H1 (cell line): Measurements from ENCODE around the gene GPR39. TPM values are rescaled to one million over a fixed set of nuclear protein-coding genes. Genes with fewer than 3 reads are reported as not detected.

ENCODE experiments used
- CTCF ChIA-PET: fragments of 300-600 bp; sonication (Branson Sonifier 250); formaldehyde crosslinking; loops from one replicate; lab custom pipeline; 2021; ENCODE audit not compliant: partially characterized antibody; lab: Charles Lee
- POLR2A ChIA-PET: fragments of 300-600 bp; sonication (Branson Sonifier 250); formaldehyde crosslinking; loops from one replicate; lab custom pipeline; 2021; ENCODE audit warnings: inconsistent platforms; ENCODE audit not compliant: partially characterized antibody; lab: Charles Lee
- DNase-seq, 2 experiments: peaks; one replicate each; pipeline versions ENCODE4 v3.0.0 to v3.0.0-alpha.2; 2010 to 2022; ENCODE audit warnings: low spot score in 2 of 2, low read depth in 1 of 2, mixed read lengths in 1 of 2
- FAIRE-seq: peaks from 2 replicates; lab custom pipeline; 2011; peaks lifted over from hg19 to GRCh38; lab: Jason Lieb, UNC
- H2AFZ ChIP-seq: 2 replicates; pipeline ENCODE4 v1.8.1; 2012; ENCODE audit warnings: low read length, inconsistent platforms
- H2AK5ac ChIP-seq: 2 replicates; pipeline ENCODE4 v1.6.1; 2013; ENCODE audit warnings: low read depth, low read length
- H2BK120ac ChIP-seq: replicated peaks from 2 replicates; pipeline ENCODE3; 2013; ENCODE audit warnings: low read depth, low read length, inconsistent platforms
- H2BK12ac ChIP-seq: 2 replicates; pipeline ENCODE4 v1.6.1; 2013; ENCODE audit warnings: low read depth, low read length
- H2BK15ac ChIP-seq: 2 replicates; pipeline ENCODE4 v1.6.1; 2013; ENCODE audit warnings: low read length
- H2BK20ac ChIP-seq: 2 replicates; pipeline ENCODE4 v1.6.1; 2013; ENCODE audit warnings: low read length
- H2BK5ac ChIP-seq: 2 replicates; pipeline ENCODE4 v1.6.1; 2013; ENCODE audit warnings: low read depth, low read length
- H3K14ac ChIP-seq: 2 replicates; pipeline ENCODE4 v1.6.1; 2013; ENCODE audit warnings: inconsistent platforms; ENCODE audit not compliant: insufficient read length
- H3K18ac ChIP-seq: 2 replicates; pipeline ENCODE4 v1.6.1; 2013; ENCODE audit warnings: low read length; ENCODE audit errors: extremely low read depth
- H3K23ac ChIP-seq: 2 replicates; pipeline ENCODE4 v1.6.1; 2013; ENCODE audit warnings: inconsistent platforms; ENCODE audit not compliant: insufficient read length
- H3K23me2 ChIP-seq: 2 replicates; pipeline ENCODE4 v1.6.1; 2013; ENCODE audit warnings: low read depth, low read length
- H3K27ac ChIP-seq: 2 replicates; pipeline ENCODE4 v1.6.1; 2011; ENCODE audit warnings: low read depth, low read length, inconsistent platforms
- H3K27me3 ChIP-seq, 4 experiments: replicated peaks in 1 of 4; 1 replicate in 1 of 4; 2 replicates in 3 of 4; pipeline versions ENCODE4 v1.6.1 to v1.8.1; 2011 to 2013; ENCODE audit warnings: low read length in 3 of 4, mild to moderate bottlenecking in 3 of 4, inconsistent platforms in 2 of 4, mixed read lengths in 2 of 4, moderate library complexity in 1 of 4; ENCODE audit not compliant: control insufficient read depth in 3 of 4, insufficient read depth in 3 of 4; ENCODE audit errors: extremely low read depth in 1 of 4
- H3K36me3 ChIP-seq, 4 experiments: 2 replicates each; pipeline versions ENCODE4 v1.6.1 to v1.8.1; 2011 to 2013; ENCODE audit warnings: mild to moderate bottlenecking in 4 of 4, low read length in 3 of 4, moderate library complexity in 2 of 4, control low read depth in 1 of 4, inconsistent platforms in 1 of 4; ENCODE audit not compliant: insufficient read depth in 4 of 4, control insufficient read depth in 2 of 4
- H3K4ac ChIP-seq: replicated peaks from 2 replicates; pipeline ENCODE3; 2013; ENCODE audit warnings: low read length, low read depth, mixed read lengths, inconsistent platforms; ENCODE audit not compliant: insufficient read length
- H3K4me1 ChIP-seq, 4 experiments: replicated peaks in 1 of 4; 1 replicate in 1 of 4; 2 replicates in 3 of 4; pipeline versions ENCODE4 v1.6.1 to v1.8.1; 2011 to 2013; ENCODE audit warnings: low read length in 3 of 4, inconsistent platforms in 2 of 4, mixed read lengths in 1 of 4; ENCODE audit not compliant: insufficient read depth in 4 of 4, control insufficient read depth in 3 of 4
- H3K4me2 ChIP-seq, 2 experiments: 2 replicates each; pipeline versions ENCODE4 v1.6.1 to v1.8.1; 2011 to 2013; ENCODE audit warnings: low read depth in 2 of 2, low read length in 2 of 2, control low read depth in 1 of 2, inconsistent platforms in 1 of 2, mild to moderate bottlenecking in 1 of 2; ENCODE audit not compliant: insufficient read depth in 1 of 2
- H3K4me3 ChIP-seq, 4 experiments: fragments of 200-600, 300-600 bp in 1 of 4; sonication (generic), shearing (Covaris generic), sonication (Bioruptor Twin) in 1 of 4; 2 replicates each; pipeline versions ENCODE4 v1.5.1 to v1.8.1; 2011 to 2016; ENCODE audit warnings: low read length in 4 of 4, low read depth in 3 of 4, control low read depth in 2 of 4, inconsistent platforms in 2 of 4, mild to moderate bottlenecking in 2 of 4, mixed read lengths in 1 of 4, moderate library complexity in 1 of 4; ENCODE audit not compliant: insufficient read depth in 2 of 4; ENCODE audit errors: extremely low read depth in 1 of 4
- H3K56ac ChIP-seq: replicated peaks from 2 replicates; pipeline ENCODE3; 2013; ENCODE audit warnings: low read depth, mild to moderate bottlenecking, mixed read lengths, low read length, inconsistent platforms; ENCODE audit not compliant: insufficient read length
- H3K79me1 ChIP-seq: 2 replicates; pipeline ENCODE4 v1.6.1; 2013; ENCODE audit warnings: low read depth, low read length, control low read depth
- H3K79me2 ChIP-seq, 2 experiments: 2 replicates each; pipeline versions ENCODE4 v1.6.1 to v1.8.1; 2012 to 2013; ENCODE audit warnings: low read length in 2 of 2, mild to moderate bottlenecking in 2 of 2, inconsistent platforms in 1 of 2; ENCODE audit not compliant: insufficient read depth in 2 of 2, control insufficient read depth in 1 of 2
- H3K9ac ChIP-seq, 4 experiments: replicated peaks in 1 of 4; 1 replicate in 1 of 4; 2 replicates in 3 of 4; pipeline versions ENCODE4 v1.6.1 to v1.8.1; 2011 to 2013; ENCODE audit warnings: low read depth in 3 of 4, low read length in 3 of 4, control low read depth in 2 of 4, mild to moderate bottlenecking in 2 of 4, moderate library complexity in 2 of 4, inconsistent platforms in 1 of 4; ENCODE audit errors: extremely low read depth in 1 of 4
- H3K9me3 ChIP-seq, 2 experiments: 2 replicates each; pipeline versions ENCODE4 v1.6.1 to v1.8.1; 2012 to 2013; ENCODE audit warnings: mild to moderate bottlenecking in 2 of 2, moderate library complexity in 2 of 2, control low read depth in 1 of 2, inconsistent platforms in 1 of 2, low read depth in 1 of 2, low read length in 1 of 2, mixed read lengths in 1 of 2; ENCODE audit not compliant: insufficient read depth in 2 of 2
- H4K20me1 ChIP-seq, 2 experiments: replicated peaks in 1 of 2; 2 replicates each; pipeline versions ENCODE3 to v1.8.1; 2011 to 2013; ENCODE audit warnings: inconsistent platforms in 2 of 2, low read length in 2 of 2, mild to moderate bottlenecking in 1 of 2; ENCODE audit not compliant: insufficient read depth in 2 of 2, control insufficient read depth in 1 of 2
- H4K5ac ChIP-seq: 2 replicates; pipeline ENCODE4 v1.6.1; 2013; ENCODE audit warnings: low read length, low read depth, mixed read lengths, inconsistent platforms; ENCODE audit not compliant: insufficient read length
- H4K8ac ChIP-seq: 2 replicates; pipeline ENCODE4 v1.8.0; 2013; ENCODE audit warnings: mild to moderate bottlenecking, moderate library complexity, low read length, inconsistent platforms; ENCODE audit not compliant: insufficient read depth; ENCODE audit errors: extremely low read depth
- H4K91ac ChIP-seq: replicated peaks from 2 replicates; pipeline ENCODE3; 2013; ENCODE audit warnings: low read length, mixed read lengths, inconsistent platforms; ENCODE audit not compliant: insufficient read length
- ATF2 ChIP-seq: IDR thresholded peaks from 2 replicates; pipeline ENCODE4 v1.6.1; 2012; ENCODE audit warnings: low read length, inconsistent platforms
- CBX5 ChIP-seq: fragments of 300-800, 300-1000 bp; sonication (generic); IDR thresholded peaks from 2 replicates; pipeline ENCODE4 v1.7.1; 2016; ENCODE audit warnings: antibody characterized with exemption, low read length, low read depth
- E2F6 ChIP-seq: IDR thresholded peaks from 2 replicates; pipeline ENCODE4 v1.6.1; 2012; ENCODE audit warnings: inconsistent platforms
- JUN ChIP-seq: IDR thresholded peaks from 2 replicates; pipeline ENCODE4 v1.6.1; 2011; ENCODE audit warnings: low read depth, mild to moderate bottlenecking, improper control_type of control experiment, low read length
- KDM1A ChIP-seq: fragments of 200-600, 300-600 bp; sonication (generic); IDR thresholded peaks from 2 replicates; pipeline ENCODE4 v1.7.1; 2016; ENCODE audit warnings: mild to moderate bottlenecking, low read length, borderline replicate concordance
- KDM4A ChIP-seq: IDR thresholded peaks from one replicate; pipeline ENCODE4 v1.7.1; 2012; ENCODE audit warnings: low read depth, mild to moderate bottlenecking, moderate library complexity, low read length, inconsistent platforms; ENCODE audit not compliant: severe bottlenecking
- NRF1 ChIP-seq: IDR thresholded peaks from 2 replicates; pipeline ENCODE4 v1.6.1; 2011; ENCODE audit warnings: mild to moderate bottlenecking, low read depth, low read length, improper control_type of control experiment
- POLR2AphosphoS5 ChIP-seq: IDR thresholded peaks from 2 replicates; pipeline ENCODE4 v1.6.1; 2011; ENCODE audit warnings: low read depth, low read length
- RBBP5 ChIP-seq: IDR thresholded peaks from 2 replicates; pipeline ENCODE4 v1.7.1; 2012; ENCODE audit warnings: low read depth, mild to moderate bottlenecking, inconsistent platforms, low read length, moderate library complexity, borderline replicate concordance
- RNF2 ChIP-seq: fragments of 200-900, 300-1000 bp; sonication (generic); IDR thresholded peaks from 2 replicates; pipeline ENCODE4 v1.7.1; 2016; ENCODE audit warnings: borderline replicate concordance, low read depth, mild to moderate bottlenecking, antibody characterized with exemption, low read length; ENCODE audit not compliant: poor library complexity, severe bottlenecking; ENCODE audit errors: missing control alignments
- TBP ChIP-seq: IDR thresholded peaks from 2 replicates; pipeline ENCODE4 v1.6.1; 2011; ENCODE audit warnings: low read depth, low read length, improper control_type of control experiment
- WGBS, 2 experiments: shearing (Covaris generic) in 1 of 2; methylation state at CpG; one replicate each; pipeline versions ENCODE4 v1.1.6 to v1.1.7; 2013 to 2015; ENCODE audit warnings: low lambda C conversion rate in 2 of 2, mixed read lengths in 2 of 2, inconsistent platforms in 1 of 2, low coverage in 1 of 2, missing lambda C conversion rate in 1 of 2; ENCODE audit not compliant: insufficient replicate concordance in 2 of 2, insufficient coverage in 1 of 2, insufficient read length in 1 of 2; ENCODE audit errors: extremely low coverage in 1 of 2, missing lambda C conversion rate in 1 of 2; 5-methylcytosine and 5-hydroxymethylcytosine counted together
- polyA plus RNA-seq, 7 experiments: library from polyadenylated mRNA; depleted of rRNA in 3 of 7; stranded (reverse) in 5 of 7; unstranded in 2 of 7; fragments of >200 nt in 5 of 7; fragments of 200-250 nt in 2 of 7; gene quantifications; 1 replicate in 5 of 7; 2 replicates in 1 of 7; 4 replicates in 1 of 7; pipeline versions ENCODE4 v1.2.1 to v1.2.3, GENCODE V29; 2011 to 2013; ENCODE audit warnings: missing spikeins in 2 of 7, mixed read lengths in 2 of 7
- total RNA-seq: library from RNA; stranded (reverse); fragmentation: NEBNext Ultra II Directional; extraction: Animal tissue kit (Norgen Biotek cat#: 25700); gene quantifications from 2 replicates; pipeline ENCODE4 v1.2.1, GENCODE V29; 2021

Gene GPR39
- total and polyA plus RNA-seq, 2 of the 8 experiments (the other 6 are each of a cell fraction or from before 2014, with no cell fraction given), result 0.63 to 2.7 TPM

GRCh38 chr2:132442278-132442677, 25.7 kb downstream of the GPR39 start:
- Histone ChIP-seq H3K14ac (no peak overlapping the region), H4K8ac (no peak overlapping the region), H4K20me1 (no peaks in the 10 kb centered on the region), H3K9me3 (no peaks in the 10 kb centered on the region), H3K56ac (no peak overlapping the region), H2BK5ac (no peak overlapping the region), H3K36me3 (no peaks in the 10 kb centered on the region), H4K91ac (no peak overlapping the region), H3K4ac (no peak overlapping the region), H3K27me3 (no peaks in the 10 kb centered on the region), H4K5ac (no peak overlapping the region), H2BK15ac (no peak overlapping the region), H2BK12ac (no peak overlapping the region), H3K4me3 (no peak overlapping the region), H3K23me2 (no peaks in the 10 kb centered on the region), H2BK20ac (no peak overlapping the region; the same call in 1 of the 2 replicates), H3K18ac (no peak overlapping the region), H3K4me2 (no peak overlapping the region), H3K79me2 (no peaks in the 10 kb centered on the region), H3K23ac (no peak overlapping the region), H2AFZ (no peak overlapping the region; the same call in 1 of the 2 replicates), H3K9ac (no peak overlapping the region), H2BK120ac (no peak overlapping the region), H3K4me1 (peaks cover 0 to 5% (median 4%) of the 10 kb centered on the region in 4 experiments; a peak in 3 of 7 replicates), H3K27ac (no peak overlapping the region), H2AK5ac (no peak overlapping the region), H3K79me1 (no peaks in the 10 kb centered on the region)
- ChIA-PET CTCF (no interaction called here), POLR2A (no interaction called here)
- DNase-seq, result no peak
- WGBS, 2 experiments, result 77% methylated on average over 7 of the region's 7 CpGs; no CpG with 5 or more reads in 1 of the 2 experiments
- no peak for FAIRE-seq
- TF ChIP-seq RNF2 (no peak), POLR2AphosphoS5 (no peak), NRF1 (no peak), ATF2 (no peak), RBBP5 (no peak), KDM4A (no peak), TBP (no peak), KDM1A (no peak), JUN (no peak), CBX5 (no peak), E2F6 (no peak)
